Ammon's horn (tissue), 1 donor: ENCODE measurements around the gene FDCSP.
A peak's percentile ranks its signal among the peaks of the same experiment; 100 is the strongest.
"Not testable (repeated sequence)": the region's sequence is repeated elsewhere in the genome, so short reads cannot be mapped to it uniquely, and the experiment has no call there.

Experiments used
- DNase-seq: peaks from one replicate; pipeline ENCODE4 v3.0.0-alpha.2; 2016; ENCODE audit warnings: low spot score

FDCSP gene

GRCh38 chr4:70225824-70226223, at the start of gene FDCSP:
Gene FDCSP (plus strand): TSS chr4:70226124. CDS start chr4:70231195, 5,071 bp downstream.
- DNase-seq = no peak

DNA sequence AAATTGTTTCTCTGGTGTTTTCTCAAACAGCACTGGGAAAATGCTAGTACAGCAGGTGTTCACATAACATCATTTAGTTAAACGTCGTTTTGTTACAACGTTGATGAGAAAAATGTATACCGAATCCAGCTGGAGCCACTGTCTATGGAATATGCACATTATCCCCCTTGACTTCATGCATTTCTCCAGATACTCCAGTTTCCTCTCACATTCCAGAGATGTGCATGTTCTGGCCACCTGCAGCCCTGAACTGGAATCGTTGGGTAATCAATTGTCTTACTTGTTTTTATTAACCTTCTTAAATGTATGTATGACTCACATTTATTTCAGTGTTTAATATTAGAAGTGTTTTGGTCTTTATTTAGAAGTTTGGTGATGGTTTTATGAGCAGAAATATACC, 48.8 kb upstream of the FDCSP start:
- DNase-seq = no peak

DNA sequence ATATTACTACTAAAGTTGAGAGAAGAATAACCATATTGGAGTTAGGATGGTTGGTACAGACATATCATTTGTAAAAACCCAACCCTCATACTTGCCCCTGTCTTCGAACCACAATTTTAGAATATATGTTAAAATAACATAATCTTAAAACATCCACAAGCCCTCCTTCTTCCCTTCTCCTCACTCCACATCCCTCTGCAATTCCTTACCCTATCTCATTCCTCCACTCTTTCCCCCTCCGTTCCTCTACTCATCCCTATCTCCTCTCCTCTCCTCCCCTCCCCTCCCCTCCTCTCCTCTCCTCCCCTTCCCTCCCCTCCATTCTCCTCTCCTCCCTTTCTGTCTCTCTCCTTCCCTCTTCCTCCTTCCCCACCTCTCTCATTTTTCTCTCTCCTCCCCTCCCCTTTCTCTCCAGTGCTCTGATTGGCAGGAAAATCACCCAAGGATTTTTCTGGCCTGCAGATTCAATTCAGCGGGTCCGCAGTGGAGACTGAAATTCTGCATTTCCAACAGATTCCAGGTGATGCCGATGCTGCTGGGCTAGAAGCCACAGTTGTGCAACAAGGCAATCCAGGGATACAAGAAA, 47.8 kb upstream of the FDCSP start:
- DNase-seq = no peak

DNA sequence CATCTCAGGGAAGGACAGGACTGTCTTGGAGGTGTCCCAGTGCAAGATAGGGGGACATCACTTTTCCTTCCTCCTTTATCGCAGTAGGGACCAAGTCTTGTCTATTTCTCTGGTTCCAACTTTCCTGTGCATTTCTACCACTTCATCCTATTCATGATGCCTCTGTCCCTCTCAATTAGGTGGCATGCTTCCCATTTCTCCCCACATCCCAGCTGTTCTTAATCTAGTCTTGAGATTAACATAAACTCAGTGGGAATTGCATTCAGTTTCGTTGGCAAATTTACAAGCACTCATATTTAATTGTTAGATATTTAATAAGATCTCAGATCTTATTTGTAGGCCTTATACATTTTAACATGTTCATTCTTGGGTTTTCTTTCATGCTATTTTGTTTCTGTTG, 46.1 kb upstream of the FDCSP start:
- no peak for DNase-seq

GRCh38 chr4:70181864-70182263, 44.1 kb upstream of the FDCSP start:
- DNase-seq = no peak

GRCh38 chr4:70182517-70183167, 43.3 kb upstream of the FDCSP start:
- DNase-seq = no peak

DNA sequence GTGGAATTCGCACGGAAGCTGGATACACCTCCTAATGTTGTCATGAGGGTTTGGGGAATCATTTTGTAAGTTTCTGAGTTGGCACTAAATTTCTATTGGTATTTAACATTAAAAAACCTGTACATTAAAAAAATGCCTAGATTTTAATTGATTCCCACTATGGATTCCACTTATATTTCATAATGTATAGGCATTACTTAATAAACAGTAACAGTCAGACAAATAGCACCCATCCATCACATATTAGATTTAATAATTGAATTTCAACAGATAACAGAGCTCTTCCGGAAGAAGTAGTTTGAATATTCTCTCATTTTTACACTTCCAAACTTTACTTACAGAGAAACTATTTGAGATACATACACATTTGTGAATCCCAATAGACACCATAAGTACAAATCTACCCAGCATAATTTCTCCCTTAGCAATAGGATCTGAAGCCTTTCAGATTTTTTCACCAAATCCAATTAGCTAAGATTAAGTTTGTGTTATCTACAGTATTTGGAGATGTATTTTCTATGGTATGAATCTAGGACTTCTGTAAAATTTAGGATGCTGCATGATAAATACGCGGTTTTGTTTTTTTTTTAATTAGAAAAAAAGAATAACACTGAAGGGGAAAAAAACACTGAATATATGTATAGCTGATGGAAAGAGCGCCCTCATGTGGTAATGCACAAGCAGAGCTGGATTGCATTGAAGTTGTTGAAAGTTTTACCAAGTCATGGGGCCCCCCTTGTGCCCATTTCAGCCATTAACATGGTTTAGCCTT, 42.6 kb upstream of the FDCSP start:
- DNase-seq = peak; percentile 16

DNA sequence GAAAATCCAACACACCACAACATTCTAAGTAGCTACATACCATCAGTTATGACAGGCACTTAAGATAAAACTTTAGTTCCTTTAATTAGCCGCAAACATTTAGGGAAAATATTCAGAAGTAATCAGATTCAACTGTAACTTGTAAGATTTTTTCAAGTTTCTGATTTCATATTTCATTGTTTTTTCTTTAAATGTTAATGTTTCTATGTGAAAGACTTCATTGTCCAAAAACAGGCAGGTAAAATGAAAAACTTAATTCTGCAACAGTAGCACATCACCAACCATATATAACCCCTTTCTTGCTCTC, 42.0 kb upstream of the FDCSP start:
- DNase-seq = no peak

DNA sequence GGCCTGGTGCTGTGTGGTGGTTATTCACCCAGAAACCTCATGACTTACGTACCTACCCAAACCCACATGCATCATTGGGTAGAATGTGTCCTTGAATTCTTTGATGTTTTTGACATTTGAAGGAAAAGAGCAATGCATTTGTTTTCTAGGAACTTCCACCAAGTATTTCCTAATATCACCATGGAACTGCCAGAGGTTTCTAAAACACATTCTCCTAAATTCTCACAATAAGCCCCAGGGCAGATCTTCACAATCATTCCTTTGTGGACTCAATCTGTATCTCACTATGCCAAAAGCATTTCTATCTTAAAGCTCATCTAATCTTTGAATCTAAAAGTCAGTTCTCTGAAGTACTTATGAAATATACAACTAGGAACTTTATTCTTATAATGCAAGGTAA, 38.7 kb upstream of the FDCSP start:
- no peak for DNase-seq

- no peak for DNase-seq
These were observed 35.3 kb upstream of the FDCSP start for GRCh38 chr4:70190579-70190978.

DNA sequence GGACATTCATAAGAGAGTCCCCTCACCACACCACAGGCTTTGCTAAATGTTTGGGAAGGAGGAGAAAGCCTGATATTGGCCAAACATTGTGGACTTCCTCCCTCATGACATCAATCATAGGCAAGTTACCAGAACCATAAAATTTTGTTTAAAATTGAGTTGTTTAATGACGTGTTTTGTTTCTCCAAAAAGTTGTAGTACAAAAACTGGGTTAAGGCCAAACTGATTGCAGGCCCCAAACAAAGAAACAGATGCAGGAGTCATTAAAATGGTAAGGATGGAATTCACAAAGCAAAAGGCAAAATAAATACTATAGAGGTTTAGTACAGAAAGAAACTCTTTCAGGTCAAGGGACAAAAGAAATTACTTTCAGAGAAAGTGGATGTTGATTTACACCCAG, 34.3 kb upstream of the FDCSP start:
- DNase-seq = no peak

DNA sequence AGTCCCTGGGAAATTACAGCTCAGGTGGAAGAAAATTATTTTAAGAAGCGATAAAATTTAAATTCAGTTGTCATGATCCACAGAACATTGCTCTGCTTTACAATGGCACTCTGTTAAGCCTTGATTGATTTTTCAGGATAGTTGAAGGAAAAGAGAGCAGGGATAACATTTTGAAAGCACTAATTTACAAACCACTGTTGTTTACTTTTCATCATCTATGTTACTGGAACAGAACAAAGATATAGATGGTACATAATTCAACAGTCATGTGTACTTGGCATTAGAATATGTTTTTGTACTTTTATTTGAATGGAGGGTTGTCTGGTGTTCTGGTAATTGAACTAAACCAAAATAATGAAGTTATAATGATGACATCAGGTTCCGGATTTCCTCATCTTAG, 33.0 kb upstream of the FDCSP start:
- DNase-seq = no peak

GRCh38 chr4:70195425-70195824, 30.5 kb upstream of the FDCSP start, which contains the start of gene ODAM:
Gene ODAM (plus strand): TSS chr4:70195725. CDS start chr4:70196544, 819 bp downstream.
- no peak for DNase-seq

DNA sequence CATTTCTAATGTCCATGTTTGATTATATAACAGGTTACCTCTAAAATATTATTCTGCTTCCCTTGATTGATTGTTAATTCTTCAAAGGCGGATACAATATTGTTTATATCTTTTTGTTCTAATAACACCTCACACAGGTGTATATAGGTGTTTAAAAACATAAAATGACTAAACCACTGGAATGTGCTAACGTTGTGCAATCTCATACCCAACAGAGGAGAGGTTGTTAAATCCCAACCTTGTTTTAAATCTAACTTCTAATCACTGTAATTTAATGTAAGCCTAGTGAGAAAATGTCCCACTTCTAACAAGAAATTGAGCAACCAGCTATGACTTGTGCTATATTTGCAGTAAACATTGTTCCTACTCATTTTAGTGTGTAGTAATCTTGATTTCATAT, 29.1 kb upstream of the FDCSP start:
- no peak for DNase-seq

- DNase-seq = no peak
These were observed 28.1 kb upstream of the FDCSP start for GRCh38 chr4:70197842-70198241.

- no peak for DNase-seq
These were observed 22.3 kb upstream of the FDCSP start for GRCh38 chr4:70203601-70204000.

- not testable (repeated sequence) for DNase-seq
These were observed 13.2 kb upstream of the FDCSP start for GRCh38 chr4:70212752-70213151.

DNA sequence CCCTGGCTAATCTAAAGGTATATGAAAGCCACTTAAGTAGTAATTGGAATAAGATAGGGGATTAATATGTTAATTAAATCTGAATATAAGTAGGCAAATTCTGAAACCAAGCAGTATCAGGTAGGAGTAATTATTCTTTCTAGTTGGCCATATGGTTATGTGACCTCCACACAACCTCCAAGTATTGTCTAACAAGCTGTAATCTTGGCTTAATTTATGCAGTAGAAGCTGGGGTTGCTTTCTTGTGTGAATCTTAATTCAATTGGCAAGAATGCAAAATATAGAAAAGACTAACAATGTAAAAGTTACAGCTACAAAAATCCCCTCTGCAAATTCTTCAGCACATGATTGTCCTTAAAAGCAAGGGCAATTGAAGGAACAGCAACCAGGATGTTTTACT, 9.8 kb upstream of the FDCSP start:
- not testable (repeated sequence) for DNase-seq

- not testable (repeated sequence) for DNase-seq
These were observed 9.4 kb upstream of the FDCSP start for GRCh38 chr4:70216550-70216949.

DNA sequence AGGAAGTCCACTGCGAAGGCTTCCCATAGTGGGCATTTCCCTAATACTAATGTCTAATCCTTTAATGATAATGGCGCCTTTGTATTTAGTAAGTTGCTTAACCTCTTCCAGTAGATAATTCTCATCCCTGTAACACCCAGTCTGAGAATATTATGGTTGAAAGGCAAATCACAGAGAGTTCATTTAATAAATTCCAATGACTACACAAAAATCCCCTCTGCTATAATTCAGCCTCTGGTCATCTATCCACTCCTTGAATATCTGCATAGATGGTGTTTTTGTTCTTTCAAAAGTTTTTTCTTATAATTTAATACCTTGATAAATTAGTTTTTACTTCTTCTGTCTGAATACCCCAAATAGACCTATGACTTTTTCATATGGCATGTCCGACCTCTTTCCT, 4.5 kb upstream of the FDCSP start:
- not testable (repeated sequence) for DNase-seq

GRCh38 chr4:70221818-70222217, 4.1 kb upstream of the FDCSP start:
- DNase-seq = not testable (repeated sequence)

DNA sequence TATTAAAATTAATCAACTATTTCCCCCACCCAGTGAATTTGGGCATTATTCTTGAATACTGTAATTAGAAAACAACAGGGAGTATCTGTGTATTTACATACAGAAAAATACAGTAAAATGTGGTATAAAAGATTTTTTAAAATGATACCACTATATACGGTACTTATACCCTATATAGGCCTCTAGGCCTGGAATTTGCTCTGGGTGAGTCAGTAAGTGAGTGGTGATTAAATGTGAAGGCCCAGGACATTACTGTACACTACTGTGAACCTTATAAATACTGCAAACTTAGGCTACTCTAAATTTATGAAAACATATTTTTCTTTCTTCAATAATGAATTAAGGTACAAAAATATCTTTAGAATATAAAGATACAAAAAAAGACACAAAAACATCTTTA, 10.2 kb downstream of the FDCSP start:
- DNase-seq = no peak

DNA sequence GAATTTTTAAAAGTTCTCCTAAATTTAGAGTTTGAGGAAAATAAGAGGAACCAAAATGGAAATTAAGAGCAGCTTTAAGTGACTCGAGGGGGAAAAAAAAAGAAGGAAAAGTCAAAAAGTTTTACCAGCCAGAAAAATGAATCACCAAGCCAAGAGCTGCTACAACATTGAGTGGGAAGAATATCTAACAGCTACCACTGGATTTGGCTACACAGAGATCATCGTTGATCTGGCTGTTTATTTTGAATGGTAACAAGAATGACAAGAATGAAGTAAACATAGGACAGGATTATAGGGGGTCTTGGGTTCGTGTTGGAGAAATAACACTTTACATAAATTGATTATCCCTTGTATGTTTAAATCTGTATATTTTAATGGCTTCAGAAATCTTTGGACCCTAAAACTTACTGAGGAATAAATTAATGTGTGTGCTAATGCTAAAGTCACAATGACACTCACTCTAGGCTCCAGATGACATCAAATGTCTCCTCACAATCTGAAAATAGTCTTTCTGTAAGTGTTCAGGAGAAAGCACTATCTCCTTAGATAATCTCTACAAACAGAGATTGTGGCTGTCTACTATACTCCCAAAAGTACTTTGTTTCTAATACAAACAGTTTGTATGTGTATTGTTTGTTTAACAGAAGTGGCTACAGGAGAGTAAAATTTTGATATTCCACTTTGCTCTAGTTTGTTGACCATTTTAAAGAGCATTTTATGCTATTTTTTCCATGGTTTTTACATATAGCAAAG, 13.4 kb downstream of the FDCSP start:
- no peak for DNase-seq
